Mesothelial cell of epicardium (in vitro differentiated cells): Measurements from ENCODE around the gene TRPV3. TPM values are rescaled to one million over a fixed set of nuclear protein-coding genes. Genes with fewer than 3 reads are reported as not detected.

Experiments used
- DNase-seq, 2 experiments: peaks; one replicate each; pipeline ENCODE4 v3.0.0; 2021; ENCODE audit warnings: low spot score in 2 of 2; ENCODE audit not compliant: unreplicated experiment in 2 of 2
- H3K27ac Mint-ChIP-seq: 2 replicates; pipeline ENCODE4 v1.8.0; 2021; ENCODE audit warnings: mixed read lengths
- H3K27me3 Mint-ChIP-seq: 2 replicates; pipeline ENCODE4 v1.8.0; 2021; ENCODE audit warnings: low read depth, mixed read lengths
- H3K36me3 Mint-ChIP-seq: 2 replicates; pipeline ENCODE4 v1.8.0; 2021; ENCODE audit warnings: mixed read lengths
- H3K4me1 Mint-ChIP-seq: 2 replicates; pipeline ENCODE4 v1.8.0; 2021; ENCODE audit warnings: mixed read lengths
- H3K4me3 Mint-ChIP-seq: 2 replicates; pipeline ENCODE4 v1.8.0; 2021; ENCODE audit warnings: mild to moderate bottlenecking, moderate library complexity, mixed read lengths
- H3K9me3 Mint-ChIP-seq: 2 replicates; pipeline ENCODE4 v1.8.0; 2021; ENCODE audit warnings: mixed read lengths
- total RNA-seq: library from RNA; stranded (reverse); gene quantifications from 3 replicates; pipeline ENCODE4 v1.2.1, GENCODE V29; 2021
- TF ChIP-seq, protein P1 (sequence below): fragments of 200-600 bp; sonication (generic); IDR thresholded peaks from one replicate; pipeline ENCODE4 v1.5.0; 2021; ENCODE audit warnings: antibody characterized with exemption; ENCODE audit not compliant: unreplicated experiment

TRPV3 gene
- total RNA-seq, 1 donor from 2014 or later: 3.6 TPM

DNA sequence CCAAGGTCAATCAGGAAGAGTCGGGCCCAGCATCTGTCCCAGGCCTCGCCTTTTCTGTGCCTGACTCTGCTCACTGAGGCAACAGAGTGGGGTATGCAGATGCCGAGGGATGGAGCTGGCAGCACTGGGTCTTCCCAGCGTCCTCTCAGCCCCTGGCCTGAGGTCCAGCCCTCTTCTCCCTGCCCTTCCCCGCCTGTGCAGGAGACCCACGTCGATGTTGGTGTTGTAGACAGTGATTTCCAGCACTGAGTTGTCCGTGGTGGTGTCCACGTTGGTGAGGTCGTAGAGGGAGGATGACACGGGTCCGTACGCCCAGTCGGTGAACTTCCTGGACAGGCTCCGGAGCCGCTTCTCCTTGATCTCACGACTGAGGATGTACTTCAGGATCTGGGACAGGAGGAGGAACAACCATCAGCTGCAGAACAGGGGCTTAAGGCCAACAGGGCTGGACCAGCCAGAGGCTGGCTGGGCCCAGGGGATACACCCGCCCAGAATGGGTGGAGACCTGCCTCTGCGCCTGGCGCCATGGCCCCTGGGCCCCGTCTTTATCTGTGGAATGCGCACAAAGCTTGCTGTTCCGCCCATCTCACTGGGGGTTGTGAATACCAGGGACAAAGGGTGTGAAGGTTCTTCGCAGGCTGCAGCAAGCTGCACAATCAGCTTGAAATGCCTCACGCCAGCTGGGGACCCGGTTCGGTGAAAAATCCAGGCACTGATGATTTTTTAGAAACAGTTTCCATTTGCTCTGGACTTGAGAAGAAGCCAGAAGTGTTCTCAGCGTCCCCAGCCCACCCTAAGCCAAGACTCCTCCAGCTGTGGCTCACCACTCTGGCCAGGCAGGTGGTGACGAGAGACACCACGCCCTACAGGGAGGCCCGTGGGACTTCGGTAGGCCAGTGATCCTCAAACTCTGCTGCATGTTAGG, 27.5 kb downstream of the TRPV3 start:
- Mint-ChIP-seq H3K4me1 (peaks cover 14% of the 10 kb centered on the region), H3K27me3 (no peaks in the 10 kb centered on the region), H3K36me3 (no peaks in the 10 kb centered on the region), H3K9me3 (no peaks in the 10 kb centered on the region), H3K27ac (peak overlapping the region; percentile 76), H3K4me3 (no peak overlapping the region)
- DNase-seq: peak in 1 of 2 experiments; percentile 48
- TF ChIP-seq, protein P1, sequence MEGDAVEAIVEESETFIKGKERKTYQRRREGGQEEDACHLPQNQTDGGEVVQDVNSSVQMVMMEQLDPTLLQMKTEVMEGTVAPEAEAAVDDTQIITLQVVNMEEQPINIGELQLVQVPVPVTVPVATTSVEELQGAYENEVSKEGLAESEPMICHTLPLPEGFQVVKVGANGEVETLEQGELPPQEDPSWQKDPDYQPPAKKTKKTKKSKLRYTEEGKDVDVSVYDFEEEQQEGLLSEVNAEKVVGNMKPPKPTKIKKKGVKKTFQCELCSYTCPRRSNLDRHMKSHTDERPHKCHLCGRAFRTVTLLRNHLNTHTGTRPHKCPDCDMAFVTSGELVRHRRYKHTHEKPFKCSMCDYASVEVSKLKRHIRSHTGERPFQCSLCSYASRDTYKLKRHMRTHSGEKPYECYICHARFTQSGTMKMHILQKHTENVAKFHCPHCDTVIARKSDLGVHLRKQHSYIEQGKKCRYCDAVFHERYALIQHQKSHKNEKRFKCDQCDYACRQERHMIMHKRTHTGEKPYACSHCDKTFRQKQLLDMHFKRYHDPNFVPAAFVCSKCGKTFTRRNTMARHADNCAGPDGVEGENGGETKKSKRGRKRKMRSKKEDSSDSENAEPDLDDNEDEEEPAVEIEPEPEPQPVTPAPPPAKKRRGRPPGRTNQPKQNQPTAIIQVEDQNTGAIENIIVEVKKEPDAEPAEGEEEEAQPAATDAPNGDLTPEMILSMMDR: no peak

DNA sequence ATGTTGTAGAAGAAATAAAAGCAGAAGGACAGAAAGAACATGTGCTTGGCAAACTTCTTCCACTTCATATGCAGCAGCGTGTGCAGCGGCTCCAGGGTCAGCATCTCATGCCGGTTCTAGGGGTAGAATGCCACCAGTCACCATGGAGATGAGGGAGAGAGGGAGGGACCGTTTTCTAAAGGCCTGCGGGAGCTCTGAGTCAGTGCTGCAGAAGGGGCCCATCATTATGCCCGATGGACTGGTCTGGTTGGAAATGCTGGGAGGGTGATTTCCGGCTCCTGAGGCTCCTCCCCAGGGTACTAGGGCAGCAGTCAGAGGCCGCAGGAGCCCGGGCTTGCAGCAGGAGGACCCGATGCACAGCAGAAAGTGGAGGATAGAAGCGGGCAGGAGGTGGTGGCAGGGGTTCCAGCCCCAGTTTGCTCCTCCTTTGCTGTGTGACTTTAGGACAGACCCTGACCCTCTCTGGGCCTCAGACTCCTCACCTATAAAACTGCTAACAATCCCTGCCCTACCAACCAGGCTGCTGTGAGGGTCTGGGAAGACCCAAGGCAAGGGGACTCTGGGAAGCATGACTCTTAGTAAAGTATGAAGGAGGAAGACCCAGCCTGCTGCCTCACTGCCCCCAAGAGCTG, 28.6 kb downstream of the TRPV3 start:
- Mint-ChIP-seq H3K36me3 (no peaks in the 10 kb centered on the region), H3K9me3 (no peaks in the 10 kb centered on the region), H3K4me3 (no peak overlapping the region), H3K27ac (no peak overlapping the region), H3K27me3 (no peaks in the 10 kb centered on the region), H3K4me1 (peaks cover 14% of the 10 kb centered on the region)
- no peak for DNase-seq
- TF ChIP-seq, protein P1: no peak

DNA sequence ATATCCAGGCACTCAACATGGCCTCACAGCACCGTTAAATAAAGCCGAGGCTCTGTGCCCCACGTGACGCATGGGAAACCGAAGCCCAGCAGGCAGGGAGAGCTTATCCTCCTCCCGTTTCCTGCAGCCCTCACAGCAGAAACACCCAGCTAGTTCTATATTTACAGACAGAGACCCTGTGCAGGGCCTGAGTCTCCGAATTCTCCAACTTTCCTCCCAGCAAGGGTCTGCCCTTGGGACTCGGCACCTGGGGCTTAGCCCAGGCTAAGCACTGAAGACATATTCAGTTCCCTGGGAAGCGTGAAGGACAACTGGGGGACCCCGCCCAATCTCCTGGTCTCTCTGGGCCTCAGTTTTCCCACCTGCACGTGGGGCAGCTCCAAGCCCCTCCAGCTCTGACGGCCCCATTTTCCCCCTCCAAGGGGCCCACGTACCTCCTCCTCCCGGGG, 29.2 kb downstream of the TRPV3 start:
- TF ChIP-seq, protein P1: no peak
- no peak for DNase-seq
- Mint-ChIP-seq H3K4me1 (peaks cover 14% of the 10 kb centered on the region), H3K4me3 (no peak overlapping the region), H3K27me3 (no peaks in the 10 kb centered on the region), H3K9me3 (no peaks in the 10 kb centered on the region), H3K36me3 (no peaks in the 10 kb centered on the region), H3K27ac (no peak overlapping the region)

DNA sequence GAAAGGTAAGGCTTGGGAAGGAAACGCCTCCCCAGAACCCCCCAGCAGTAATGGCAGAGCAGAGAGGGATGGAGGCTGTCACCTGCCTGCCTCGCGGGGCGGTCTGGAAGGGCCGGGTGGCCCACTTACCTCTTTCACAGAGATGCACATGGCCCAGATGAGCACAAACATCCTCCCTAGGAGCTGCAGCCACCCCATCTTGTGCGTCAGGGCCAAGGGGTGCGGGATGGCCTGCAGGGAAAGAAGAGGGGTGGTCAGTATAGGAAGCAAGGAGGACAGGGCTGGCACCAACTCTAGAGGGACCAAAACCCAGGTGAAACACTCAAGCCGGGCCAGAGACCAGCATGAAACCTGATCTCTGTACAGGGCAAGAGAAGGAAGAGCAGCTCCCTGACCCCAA, 29.7 kb downstream of the TRPV3 start:
- Mint-ChIP-seq H3K9me3 (no peaks in the 10 kb centered on the region), H3K27ac (no peak overlapping the region), H3K4me1 (peaks cover 14% of the 10 kb centered on the region), H3K27me3 (no peaks in the 10 kb centered on the region), H3K36me3 (no peaks in the 10 kb centered on the region), H3K4me3 (no peak overlapping the region)
- TF ChIP-seq, protein P1: no peak
- DNase-seq: no peak

DNA sequence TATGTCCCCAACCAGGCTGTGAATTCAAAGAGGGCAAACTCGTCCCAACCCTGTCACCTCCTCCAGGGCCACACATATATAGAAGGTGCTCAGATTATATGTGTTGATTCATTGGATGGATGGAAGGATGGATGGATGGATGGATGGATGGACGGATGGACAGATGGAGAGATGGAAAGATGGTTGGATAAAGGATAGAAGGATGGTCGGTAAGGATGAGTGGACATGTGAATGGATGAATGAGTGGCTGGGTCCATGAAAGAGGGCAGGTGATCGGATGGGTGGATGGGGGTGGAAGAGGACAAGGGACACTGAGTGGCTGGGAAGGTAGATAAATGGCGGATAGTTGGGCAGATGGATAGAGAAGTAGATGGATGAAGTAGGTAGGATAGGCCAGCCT, 30.1 kb downstream of the TRPV3 start:
- TF ChIP-seq, protein P1: no peak
- no peaks in the 10 kb centered on the region for H3K9me3 Mint-ChIP-seq
- no peaks in the 10 kb centered on the region for H3K36me3 Mint-ChIP-seq
- H3K4me1 Mint-ChIP-seq: peaks cover 14% of the 10 kb centered on the region
- H3K27ac Mint-ChIP-seq: no peak overlapping the region
- H3K4me3 Mint-ChIP-seq: no peak overlapping the region
- no peaks in the 10 kb centered on the region for H3K27me3 Mint-ChIP-seq
- DNase-seq: no peak
